Smooth muscle cell (in vitro differentiated cells): ENCODE data around the gene C3orf22. TPM values are rescaled to one million over a fixed set of nuclear protein-coding genes. Genes with fewer than 3 reads are reported as not detected.

ENCODE experiments used
- DNase-seq: peaks from one replicate; lab custom pipeline; 2025; ENCODE audit not compliant: unreplicated experiment; lab: John Stamatoyannopoulos, UW
- H2AFZ ChIP-seq: fragments of 200-600 bp; sonication (generic); 2 replicates; pipeline ENCODE4 v1.6.0; 2016; ENCODE audit warnings: antibody characterized with exemption, low read depth, mild to moderate bottlenecking
- H3F3A ChIP-seq: fragments of 200-600 bp; sonication (generic); 2 replicates; pipeline ENCODE4 v1.6.0; 2017; ENCODE audit warnings: antibody characterized with exemption, low read depth
- H3K27ac ChIP-seq: fragments of 200-600 bp; sonication (generic); 2 replicates; pipeline ENCODE4 v1.5.1; 2016; ENCODE audit warnings: low read depth, mild to moderate bottlenecking
- H3K27me3 ChIP-seq: fragments of 200-600 bp; sonication (generic); 2 replicates; pipeline ENCODE4 v1.6.1; 2016; ENCODE audit warnings: low read depth, mild to moderate bottlenecking
- H3K36me3 ChIP-seq: fragments of 200-600 bp; sonication (generic); 2 replicates; pipeline ENCODE4 v1.5.1; 2016; ENCODE audit warnings: low read depth
- H3K4me1 ChIP-seq: fragments of 200-600 bp; sonication (generic); 2 replicates; pipeline ENCODE4 v1.5.1; 2016; ENCODE audit warnings: low read depth
- H3K4me2 ChIP-seq: fragments of 200-600 bp; sonication (generic); 2 replicates; pipeline ENCODE4 v1.6.0; 2016; ENCODE audit warnings: mild to moderate bottlenecking
- H3K4me3 ChIP-seq: fragments of 200-600 bp; sonication (generic); 2 replicates; pipeline ENCODE4 v1.5.1; 2016; ENCODE audit warnings: mild to moderate bottlenecking
- H3K79me2 ChIP-seq: fragments of 200-600 bp; sonication (generic); 2 replicates; pipeline ENCODE4 v1.6.0; 2016; ENCODE audit warnings: low read depth, mild to moderate bottlenecking
- H3K9ac ChIP-seq: fragments of 200-600 bp; sonication (generic); 2 replicates; pipeline ENCODE4 v1.6.0; 2016; ENCODE audit warnings: low read depth
- H3K9me3 ChIP-seq: fragments of 200-600 bp; sonication (generic); replicated peaks from 2 replicates; pipeline ENCODE4 v1.5.1; 2016; ENCODE audit warnings: low read depth
- H4K20me1 ChIP-seq: fragments of 200-600 bp; sonication (generic); 2 replicates; pipeline ENCODE4 v1.6.0; 2016; ENCODE audit warnings: low read depth
- WGBS: methylation state at CpG from one replicate; pipeline ENCODE4 v1.1.7; 2016; ENCODE audit warnings: low lambda C conversion rate; 5-methylcytosine and 5-hydroxymethylcytosine counted together
- polyA plus RNA-seq: library from polyadenylated mRNA; unstranded; fragments of >200 nt; fragmentation: Nextera tagmentation; extraction: Ambion mirVana; gene quantifications from 2 replicates; pipeline ENCODE4 v1.2.1, GENCODE V29; 2016
- total RNA-seq: library from RNA; depleted of rRNA; stranded (reverse); fragments of >200 nt; gene quantifications from 2 replicates; pipeline ENCODE4 v1.2.3, GENCODE V29; 2014
- TF ChIP-seq, protein P1 (sequence below): fragments of 200-600 bp; sonication (generic); IDR thresholded peaks from 2 replicates; pipeline ENCODE4 v1.5.1; 2017; ENCODE audit warnings: borderline replicate concordance, mild to moderate bottlenecking, antibody characterized with exemption; ENCODE audit not compliant: insufficient read depth, poor library complexity, severe bottlenecking

C3orf22 gene
- total and polyA plus RNA-seq, 2 experiments from 2014 or later: not detected

DNA sequence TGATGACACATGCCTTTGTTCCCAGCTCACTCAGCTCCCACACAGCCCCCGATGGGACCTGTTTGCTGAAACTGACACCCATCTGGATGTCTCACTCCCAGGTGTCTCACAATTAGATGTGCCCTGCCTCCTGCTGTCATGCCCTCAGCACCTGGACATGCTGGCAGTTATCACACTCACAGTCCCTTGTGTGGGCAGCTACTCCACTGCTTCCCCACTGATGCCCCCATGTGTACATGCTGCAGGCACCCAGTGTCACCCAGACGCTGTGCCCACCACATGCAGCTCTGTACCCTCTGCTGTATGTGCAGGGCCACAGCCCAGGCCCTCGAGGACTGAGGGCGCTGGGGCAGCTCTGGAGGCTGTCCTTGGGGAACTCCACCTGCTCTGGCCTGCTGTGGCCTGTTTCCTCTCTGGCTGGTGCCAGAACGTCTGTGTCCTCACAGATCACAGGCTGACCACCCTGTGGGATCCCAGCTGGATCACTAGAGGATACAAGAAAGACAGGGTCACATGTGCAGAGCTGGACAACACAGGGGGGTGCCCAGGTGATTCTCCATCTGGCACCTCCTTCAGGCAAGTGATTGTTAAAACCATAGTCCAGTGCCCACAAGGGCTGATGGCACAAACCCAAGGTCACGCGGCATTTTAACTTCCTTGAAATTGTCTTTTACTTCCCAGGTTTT lies 14.0 kb downstream of the C3orf22 start:
- Histone ChIP-seq H3K4me1 (no peaks in the 10 kb centered on the region), H3K36me3 (no peaks in the 10 kb centered on the region), H3K27ac (no peak overlapping the region), H3K4me2 (no peak overlapping the region), H3K9me3 (no peaks in the 10 kb centered on the region), H3K79me2 (no peaks in the 10 kb centered on the region), H3F3A (no peaks in the 10 kb centered on the region), H3K27me3 (no peaks in the 10 kb centered on the region), H3K4me3 (no peak overlapping the region), H3K9ac (no peak overlapping the region), H2AFZ (no peak overlapping the region), H4K20me1 (no peaks in the 10 kb centered on the region)
- WGBS: 92% methylated on average over 7 of the region's 7 CpGs
- no peak for DNase-seq
- TF ChIP-seq, protein P1, sequence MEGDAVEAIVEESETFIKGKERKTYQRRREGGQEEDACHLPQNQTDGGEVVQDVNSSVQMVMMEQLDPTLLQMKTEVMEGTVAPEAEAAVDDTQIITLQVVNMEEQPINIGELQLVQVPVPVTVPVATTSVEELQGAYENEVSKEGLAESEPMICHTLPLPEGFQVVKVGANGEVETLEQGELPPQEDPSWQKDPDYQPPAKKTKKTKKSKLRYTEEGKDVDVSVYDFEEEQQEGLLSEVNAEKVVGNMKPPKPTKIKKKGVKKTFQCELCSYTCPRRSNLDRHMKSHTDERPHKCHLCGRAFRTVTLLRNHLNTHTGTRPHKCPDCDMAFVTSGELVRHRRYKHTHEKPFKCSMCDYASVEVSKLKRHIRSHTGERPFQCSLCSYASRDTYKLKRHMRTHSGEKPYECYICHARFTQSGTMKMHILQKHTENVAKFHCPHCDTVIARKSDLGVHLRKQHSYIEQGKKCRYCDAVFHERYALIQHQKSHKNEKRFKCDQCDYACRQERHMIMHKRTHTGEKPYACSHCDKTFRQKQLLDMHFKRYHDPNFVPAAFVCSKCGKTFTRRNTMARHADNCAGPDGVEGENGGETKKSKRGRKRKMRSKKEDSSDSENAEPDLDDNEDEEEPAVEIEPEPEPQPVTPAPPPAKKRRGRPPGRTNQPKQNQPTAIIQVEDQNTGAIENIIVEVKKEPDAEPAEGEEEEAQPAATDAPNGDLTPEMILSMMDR: no peak

DNA sequence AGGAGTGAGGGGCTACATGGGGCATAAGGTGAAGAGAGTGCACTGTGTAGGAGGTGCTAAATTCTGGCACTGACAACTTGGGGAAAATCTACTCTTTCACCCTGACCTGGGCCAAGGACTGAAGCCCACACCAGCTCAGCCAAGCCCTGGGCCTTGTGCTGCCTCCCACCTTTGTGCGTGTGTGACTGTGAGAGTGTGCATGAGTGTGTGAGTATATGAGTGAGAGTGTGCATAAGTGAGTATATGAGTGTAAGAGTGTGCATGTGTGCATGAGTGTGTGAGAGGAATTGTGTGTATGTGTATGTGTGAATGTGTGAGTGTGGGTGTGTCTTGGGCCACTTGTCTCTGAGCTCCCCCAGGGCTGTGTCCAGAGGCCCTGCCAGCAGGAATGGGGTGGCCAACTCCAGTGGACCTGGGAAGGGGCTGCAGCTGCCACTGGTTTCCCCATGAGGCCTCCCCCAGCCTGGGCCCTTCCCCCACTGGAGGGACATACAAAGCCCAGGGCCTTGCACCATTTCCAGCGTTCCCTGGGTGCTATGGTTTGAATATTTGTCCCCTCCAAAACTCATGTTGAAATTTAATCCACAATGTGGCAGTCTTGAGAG lies 15.2 kb downstream of the C3orf22 start:
- no peaks in the 10 kb centered on the region for H3K4me1 ChIP-seq
- H3K9ac ChIP-seq: no peak overlapping the region
- H4K20me1 ChIP-seq: no peaks in the 10 kb centered on the region
- H3K27ac ChIP-seq: no peak overlapping the region
- DNase-seq: no peak
- no peaks in the 10 kb centered on the region for H3K27me3 ChIP-seq
- H3F3A ChIP-seq: no peaks in the 10 kb centered on the region
- H3K36me3 ChIP-seq: no peaks in the 10 kb centered on the region
- H3K4me3 ChIP-seq: no peak overlapping the region
- H3K4me2 ChIP-seq: no peak overlapping the region
- no peaks in the 10 kb centered on the region for H3K79me2 ChIP-seq
- H3K9me3 ChIP-seq: no peaks in the 10 kb centered on the region
- no peak overlapping the region for H2AFZ ChIP-seq
- WGBS: 94% methylated on average over 2 of the region's 2 CpGs
- TF ChIP-seq, protein P1: no peak

DNA sequence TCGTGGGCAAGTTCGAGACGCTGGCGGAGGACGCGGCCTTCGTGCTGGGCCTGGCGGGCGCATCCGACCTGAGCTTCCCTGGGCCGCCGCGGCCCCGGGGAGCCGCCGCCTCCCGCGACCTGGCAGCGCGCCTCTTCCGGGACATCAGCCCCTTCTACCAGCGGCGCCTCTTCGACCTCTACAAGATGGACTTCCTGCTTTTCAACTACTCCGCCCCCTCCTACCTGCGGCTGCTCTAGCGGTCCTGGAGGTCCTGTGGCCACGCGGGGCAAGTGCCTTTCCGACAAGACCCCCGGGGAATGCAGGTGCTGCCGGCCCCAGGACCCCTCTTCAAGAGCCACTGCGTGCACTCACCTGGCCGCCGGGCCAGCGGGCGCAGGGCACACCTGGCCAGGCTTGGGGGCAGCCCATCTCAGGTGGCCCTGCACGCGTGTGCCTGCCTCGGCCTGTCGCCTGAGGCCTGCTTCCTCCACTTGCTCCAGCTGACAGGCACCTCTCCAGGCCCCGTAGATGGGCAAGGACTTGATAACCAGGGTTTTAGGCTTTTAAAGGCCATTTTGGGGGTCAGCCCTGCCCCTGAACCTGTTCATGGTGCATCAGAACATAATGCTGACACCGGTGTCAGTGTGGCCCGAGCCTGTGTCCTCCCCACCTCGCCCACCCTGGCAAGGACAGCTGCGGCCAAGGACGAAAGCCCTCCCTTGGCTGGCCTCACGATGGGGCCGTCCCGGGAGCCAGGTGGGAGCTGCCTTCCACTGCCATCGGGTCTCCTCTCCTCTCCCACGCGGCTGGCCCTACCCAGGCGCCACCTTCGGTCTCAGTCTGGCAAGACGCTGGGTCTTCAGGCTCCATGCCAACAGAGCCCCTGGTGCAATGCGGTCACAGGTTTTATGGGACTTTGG lies 16.1 kb downstream of the C3orf22 start:
- no peaks in the 10 kb centered on the region for H3K79me2 ChIP-seq
- DNase-seq: no peak
- no peak overlapping the region for H3K4me3 ChIP-seq
- no peak overlapping the region for H3K27ac ChIP-seq
- no peaks in the 10 kb centered on the region for H3K36me3 ChIP-seq
- H3K4me1 ChIP-seq: no peaks in the 10 kb centered on the region
- no peak overlapping the region for H3K9ac ChIP-seq
- no peaks in the 10 kb centered on the region for H3F3A ChIP-seq
- H4K20me1 ChIP-seq: no peaks in the 10 kb centered on the region
- H3K9me3 ChIP-seq: no peaks in the 10 kb centered on the region
- no peak overlapping the region for H3K4me2 ChIP-seq
- no peak overlapping the region for H2AFZ ChIP-seq
- 91% methylated on average over 48 of the region's 57 CpGs for WGBS
- TF ChIP-seq, protein P1: no peak
- H3K27me3 ChIP-seq: no peaks in the 10 kb centered on the region
